Fibroblast of villous mesenchyme (primary cell): ENCODE data around the gene EID3. TPM values are rescaled to one million over a fixed set of nuclear protein-coding genes. Genes with fewer than 3 reads are reported as not detected.

Experiments used
- DNase-seq: peaks from one replicate; pipeline ENCODE4 v3.0.0-alpha.2; 2010; ENCODE audit warnings: low read depth
- H3K4me3 ChIP-seq: 2 replicates; pipeline ENCODE4 v1.5.1; 2011; ENCODE audit warnings: low read depth, mild to moderate bottlenecking, low read length
- CTCF ChIP-seq: IDR thresholded peaks from 2 replicates; pipeline ENCODE4 v1.5.1; 2012; ENCODE audit warnings: low read depth, mild to moderate bottlenecking, low read length; ENCODE audit not compliant: insufficient read depth
- total RNA-seq: library from RNA; depleted of rRNA; stranded (reverse); fragments of >200 nt; gene quantifications from 2 replicates; pipeline ENCODE4 v1.2.3, GENCODE V29; 2012

The EID3 gene
- total RNA-seq, 1 donor = 25.0 TPM

GRCh38 chr12:104280717-104281458, 22.7 kb upstream of the EID3 start:
- TF ChIP-seq CTCF = no peak
- no peak overlapping the region for H3K4me3 ChIP-seq
- DNase-seq = peak; percentile 94

GRCh38 chr12:104281636-104282035, 21.9 kb upstream of the EID3 start:
- DNase-seq = no peak
- no peak for TF ChIP-seq CTCF
- H3K4me3 ChIP-seq = no peak overlapping the region

- no peak overlapping the region for H3K4me3 ChIP-seq
- TF ChIP-seq CTCF = no peak
- DNase-seq = peak; percentile 43
These were observed 21.4 kb upstream of the EID3 start for GRCh38 chr12:104282109-104282508.

GRCh38 chr12:104285740-104286515, 17.6 kb upstream of the EID3 start:
- TF ChIP-seq CTCF = no peak
- peak overlapping the region; percentile 78 for H3K4me3 ChIP-seq
- DNase-seq = no peak

- no peak for TF ChIP-seq CTCF
- peak; percentile 99 for DNase-seq
- peak overlapping the region; percentile 78 for H3K4me3 ChIP-seq
These were observed 16.7 kb upstream of the EID3 start for GRCh38 chr12:104286516-104287482.

- H3K4me3 ChIP-seq = peak overlapping the region; percentile 78
- DNase-seq = peak; percentile 83
- TF ChIP-seq CTCF = no peak
These were observed 14.8 kb upstream of the EID3 start for GRCh38 chr12:104288635-104289274.
